ENCODE data around the gene PPP1R1B.

Gene PPP1R1B

GRCh38 chr17:39670746-39671145, 44.0 kb downstream of the PPP1R1B start:
- DNase-seq: no peak

GRCh38 chr17:39671651-39672521, 45.1 kb downstream of the PPP1R1B start:
- DNase-seq: peak; percentile 85

GRCh38 chr17:39672522-39673334, 46.0 kb downstream of the PPP1R1B start:
- DNase-seq: no peak

GRCh38 chr17:39673335-39674081, 46.8 kb downstream of the PPP1R1B start:
- DNase-seq: no peak

- DNase-seq: no peak
These were observed 47.4 kb downstream of the PPP1R1B start for GRCh38 chr17:39674179-39674578.

GRCh38 chr17:39674702-39675389, 48.1 kb downstream of the PPP1R1B start:
- peak; percentile 76 for DNase-seq

GRCh38 chr17:39675390-39676082, 48.8 kb downstream of the PPP1R1B start:
- no peak for DNase-seq

- DNase-seq: peak; percentile 81
These were observed 49.6 kb downstream of the PPP1R1B start for GRCh38 chr17:39676198-39676819.

GRCh38 chr17:39677072-39677471, 50.3 kb downstream of the PPP1R1B start:
- no peak for DNase-seq

- DNase-seq: peak; percentile 54
These were observed 51.0 kb downstream of the PPP1R1B start for GRCh38 chr17:39677542-39678339.

GRCh38 chr17:39678340-39679116, 51.8 kb downstream of the PPP1R1B start:
- DNase-seq: no peak

- DNase-seq: peak; percentile 56
These were observed 52.9 kb downstream of the PPP1R1B start for GRCh38 chr17:39679521-39680192.

- no peak for DNase-seq
These were observed 56.7 kb downstream of the PPP1R1B start for GRCh38 chr17:39683295-39683939.

- DNase-seq: no peak
These were observed 57.8 kb downstream of the PPP1R1B start for GRCh38 chr17:39684369-39685192.
